AG09309 (cell line): ENCODE measurements around the gene CHCHD5.

ENCODE experiments used
- DNase-seq: peaks from one replicate; pipeline ENCODE4 v3.0.0-alpha.2; 2010; ENCODE audit warnings: low read depth
- H3K4me3 ChIP-seq: 2 replicates; pipeline ENCODE4 v1.5.1; 2011; ENCODE audit warnings: mild to moderate bottlenecking, low read depth, low read length, moderate library complexity; ENCODE audit not compliant: control insufficient read depth
- CTCF ChIP-seq: IDR thresholded peaks from 2 replicates; pipeline ENCODE4 v1.5.1; 2011; ENCODE audit warnings: mild to moderate bottlenecking, low read depth, low read length, inconsistent platforms; ENCODE audit not compliant: insufficient read depth, control insufficient read depth; ENCODE audit errors: missing control alignments

Gene CHCHD5

GRCh38 chr2:112601754-112602153 lies 17.3 kb downstream of the CHCHD5 start:
- TF ChIP-seq CTCF: no peak

GRCh38 chr2:112602917-112603316 lies 18.5 kb downstream of the CHCHD5 start:
- no peak overlapping the region for H3K4me3 ChIP-seq
- no peak for TF ChIP-seq CTCF
- no peak for DNase-seq

More at GRCh38 chr2:112601754-112602153, 17.3 kb downstream of the CHCHD5 start:
- H3K4me3 ChIP-seq: no peak overlapping the region
- DNase-seq: no peak

- no peak for TF ChIP-seq CTCF
- no peak for DNase-seq
These were observed 19.3 kb downstream of the CHCHD5 start for GRCh38 chr2:112603731-112604130.

GRCh38 chr2:112604952-112605351 lies 20.5 kb downstream of the CHCHD5 start:
- H3K4me3 ChIP-seq: no peak overlapping the region
- DNase-seq: no peak
- no peak for TF ChIP-seq CTCF

More at GRCh38 chr2:112603731-112604130, 19.3 kb downstream of the CHCHD5 start:
- H3K4me3 ChIP-seq: no peak overlapping the region

GRCh38 chr2:112605926-112606325 lies 21.5 kb downstream of the CHCHD5 start:
- no peak overlapping the region for H3K4me3 ChIP-seq
- DNase-seq: no peak
- TF ChIP-seq CTCF: no peak

- DNase-seq: no peak
- no peak overlapping the region for H3K4me3 ChIP-seq
- TF ChIP-seq CTCF: no peak
These were observed 22.1 kb downstream of the CHCHD5 start for GRCh38 chr2:112606547-112606946.
